ENCODE results near the gene UBE2G2.

GRCh38 chr21:44752671-44753235 is 48.9 kb downstream of the UBE2G2 start:
- TF ChIP-seq CTCF (IDR thresholded peaks at IDR 0.05) (no peak), POLR2A (IDR thresholded peaks at IDR 0.05) (no peak)

All from heart left ventricle (tissue), 13 donors.